ENCODE measurements around the gene SORBS2.

GRCh38 chr4:185722029-185722316 is 90.0 kb downstream of the SORBS2 start:
- TF ChIP-seq CTCF (conservative IDR thresholded peaks at IDR 0.05; ENCODE audit: low read length) (no peak), EZH2phosphoT487 (IDR thresholded peaks at IDR 0.05; ENCODE audit: borderline replicate concordance) (no peak)

Measured in Loucy (cell line).